Brain microvascular endothelial cell (primary cell): ENCODE data around the gene MED31.

Experiments
- DNase-seq: peaks from one replicate; pipeline ENCODE4 v3.0.0-alpha.2; 2020
- H3K27ac ChIP-seq: fragments of 250-450 bp; sonication (Bioruptor Pico); 2 replicates; pipeline ENCODE4 v1.5.1; 2020; ENCODE audit warnings: mild to moderate bottlenecking, moderate library complexity
- H3K27me3 ChIP-seq: fragments of 250-450 bp; sonication (Bioruptor Pico); replicated peaks from 2 replicates; pipeline ENCODE4 v1.5.1; 2020; ENCODE audit warnings: mild to moderate bottlenecking
- H3K36me3 ChIP-seq: fragments of 250-450 bp; sonication (Bioruptor Pico); replicated peaks from 2 replicates; pipeline ENCODE4 v1.5.1; 2020; ENCODE audit warnings: mild to moderate bottlenecking
- H3K4me3 ChIP-seq: 2 replicates; pipeline ENCODE4 v1.5.1; 2011; ENCODE audit warnings: low read depth, mild to moderate bottlenecking, control low read depth, low read length, moderate library complexity
- CTCF ChIP-seq: IDR thresholded peaks from 2 replicates; pipeline ENCODE4 v1.5.1; 2011; ENCODE audit warnings: low read depth, mild to moderate bottlenecking, moderate library complexity, low read length, control low read depth, inconsistent platforms; ENCODE audit errors: missing control alignments
- in situ Hi-C: cut with HindIII; loops from 2 replicates; pipeline ENCODE4 v1.10.0; 2017; ENCODE audit warnings: low sequenced_read_pairs, low pct_ligation_motif_present

The MED31 gene

GRCh38 chr17:6682339-6682738 is 30.9 kb upstream of the MED31 start:
- H3K4me3 ChIP-seq, result no peak overlapping the region
- TF ChIP-seq CTCF, result no peak
- no peaks in the 10 kb centered on the region for H3K36me3 ChIP-seq
- H3K27ac ChIP-seq, result no peak overlapping the region
- no peak for DNase-seq
- H3K27me3 ChIP-seq, result peaks cover 2% of the 10 kb centered on the region
- in situ Hi-C loops, result no loop called here

- no peak for DNase-seq
- Histone ChIP-seq H3K36me3 (no peaks in the 10 kb centered on the region), H3K4me3 (no peak overlapping the region), H3K27me3 (peaks cover 2% of the 10 kb centered on the region), H3K27ac (no peak overlapping the region)
- no peak for TF ChIP-seq CTCF
- in situ Hi-C loops, result no loop called here
These were observed 30.3 kb upstream of the MED31 start for GRCh38 chr17:6681671-6682070.

GRCh38 chr17:6681176-6681575 is 29.8 kb upstream of the MED31 start:
- Histone ChIP-seq H3K27ac (no peak overlapping the region), H3K27me3 (peaks cover 2% of the 10 kb centered on the region)
- in situ Hi-C loops, result no loop called here

GRCh38 chr17:6679241-6679640 is 27.8 kb upstream of the MED31 start:
- no peak for TF ChIP-seq CTCF
- no peak for DNase-seq
- in situ Hi-C loops, result no loop called here
- Histone ChIP-seq H3K27me3 (peaks cover 2% of the 10 kb centered on the region), H3K36me3 (no peaks in the 10 kb centered on the region), H3K27ac (no peak overlapping the region), H3K4me3 (no peak overlapping the region)

More at GRCh38 chr17:6681176-6681575, 29.8 kb upstream of the MED31 start:
- TF ChIP-seq CTCF, result no peak
- Histone ChIP-seq H3K4me3 (no peak overlapping the region), H3K36me3 (no peaks in the 10 kb centered on the region)
- no peak for DNase-seq

- in situ Hi-C loops, result no loop called here
- DNase-seq, result no peak
- peaks cover 2% of the 10 kb centered on the region for H3K27me3 ChIP-seq
- no peak for TF ChIP-seq CTCF
- H3K36me3 ChIP-seq, result no peaks in the 10 kb centered on the region
- H3K4me3 ChIP-seq, result no peak overlapping the region
- no peak overlapping the region for H3K27ac ChIP-seq
These were observed 26.5 kb upstream of the MED31 start for GRCh38 chr17:6677946-6678345.

- Histone ChIP-seq H3K4me3 (no peak overlapping the region), H3K27me3 (peaks cover 2% of the 10 kb centered on the region)
These were observed 25.9 kb upstream of the MED31 start for GRCh38 chr17:6677158-6677831.

More at GRCh38 chr17:6677158-6677831, 25.9 kb upstream of the MED31 start:
- H3K27ac ChIP-seq, result no peak overlapping the region
- no peaks in the 10 kb centered on the region for H3K36me3 ChIP-seq
- peak; percentile 26 for DNase-seq
- TF ChIP-seq CTCF, result no peak
- in situ Hi-C loops, result no loop called here
